CD4-positive, alpha-beta T cell treated with Interleukin-10 for 1 hour (primary cell): Measurements from ENCODE around the gene CFAP54.

Source experiments
- DNase-seq: peaks from one replicate; pipeline ENCODE4 v3.0.0-alpha.2; 2020

Gene CFAP54

GRCh38 chr12:96846293-96846692, 356.9 kb downstream of the CFAP54 start:
- no peak for DNase-seq

- DNase-seq, result no peak
Observed at GRCh38 chr12:96850676-96851075, 361.3 kb downstream of the CFAP54 start.

GRCh38 chr12:96858162-96858561, 368.8 kb downstream of the CFAP54 start:
- DNase-seq, result no peak

GRCh38 chr12:96861656-96862055, 372.3 kb downstream of the CFAP54 start:
- no peak for DNase-seq

- no peak for DNase-seq
Observed at GRCh38 chr12:96862326-96862725, 372.9 kb downstream of the CFAP54 start.

GRCh38 chr12:96864335-96864734, 375.0 kb downstream of the CFAP54 start:
- no peak for DNase-seq

- no peak for DNase-seq
Observed at GRCh38 chr12:96866801-96867590, 377.6 kb downstream of the CFAP54 start.

- no peak for DNase-seq
Observed at GRCh38 chr12:96870946-96871345, 381.6 kb downstream of the CFAP54 start.

- no peak for DNase-seq
Observed at GRCh38 chr12:96872961-96873360, 383.6 kb downstream of the CFAP54 start.

GRCh38 chr12:96874211-96874610, 384.8 kb downstream of the CFAP54 start:
- no peak for DNase-seq

- DNase-seq, result no peak
Observed at GRCh38 chr12:96876966-96877365, 387.6 kb downstream of the CFAP54 start.

GRCh38 chr12:96878704-96879103, 389.3 kb downstream of the CFAP54 start:
- no peak for DNase-seq

GRCh38 chr12:96879301-96879700, 389.9 kb downstream of the CFAP54 start:
- DNase-seq, result no peak

GRCh38 chr12:96880220-96880619, 390.8 kb downstream of the CFAP54 start:
- DNase-seq, result no peak

GRCh38 chr12:96881608-96882007, 392.2 kb downstream of the CFAP54 start:
- DNase-seq, result no peak

GRCh38 chr12:96882862-96883261, 393.5 kb downstream of the CFAP54 start:
- DNase-seq, result no peak

GRCh38 chr12:96883571-96883970, 394.2 kb downstream of the CFAP54 start:
- no peak for DNase-seq

GRCh38 chr12:96886998-96887677, 397.8 kb downstream of the CFAP54 start:
- DNase-seq, result no peak

GRCh38 chr12:96889273-96889933, 400.0 kb downstream of the CFAP54 start:
- no peak for DNase-seq

- no peak for DNase-seq
Observed at GRCh38 chr12:96890331-96890730, 401.0 kb downstream of the CFAP54 start.

- DNase-seq, result no peak
Observed at GRCh38 chr12:96892104-96892503, 402.7 kb downstream of the CFAP54 start.

GRCh38 chr12:96897421-96897820, 408.0 kb downstream of the CFAP54 start:
- DNase-seq, result no peak

GRCh38 chr12:96901175-96901574, 411.8 kb downstream of the CFAP54 start:
- no peak for DNase-seq

- peak; percentile 21 for DNase-seq
Observed at GRCh38 chr12:96902076-96902475, 412.7 kb downstream of the CFAP54 start.
